Epithelial cell of esophagus (primary cell): ENCODE data around the gene CEP350.

Experiments used
- DNase-seq: peaks from one replicate; pipeline ENCODE4 v3.0.0; 2010; ENCODE audit warnings: low read depth
- H3K4me3 ChIP-seq: 2 replicates; pipeline ENCODE4 v1.5.1; 2011; ENCODE audit warnings: mild to moderate bottlenecking, low read length, control low read depth
- CTCF ChIP-seq: IDR thresholded peaks from 2 replicates; pipeline ENCODE4 v1.5.1; 2011; ENCODE audit warnings: low read depth, mild to moderate bottlenecking, low read length, control low read depth, inconsistent platforms; ENCODE audit not compliant: insufficient read depth; ENCODE audit errors: missing control alignments

The CEP350 gene

GRCh38 chr1:180040034-180040433 is 85.4 kb downstream of the CEP350 start:
- DNase-seq: peak; percentile 6
- TF ChIP-seq CTCF: no peak
- H3K4me3 ChIP-seq: no peak overlapping the region

GRCh38 chr1:180041582-180041981 is 87.0 kb downstream of the CEP350 start:
- DNase-seq: no peak
- TF ChIP-seq CTCF: no peak

GRCh38 chr1:180042988-180043622 is 88.5 kb downstream of the CEP350 start:
- DNase-seq: peak; percentile 81
- TF ChIP-seq CTCF: no peak
- H3K4me3 ChIP-seq: no peak overlapping the region

More at GRCh38 chr1:180041582-180041981, 87.0 kb downstream of the CEP350 start:
- H3K4me3 ChIP-seq: no peak overlapping the region

- no peak for TF ChIP-seq CTCF
- no peak overlapping the region for H3K4me3 ChIP-seq
Measured at GRCh38 chr1:180043785-180044184, 89.2 kb downstream of the CEP350 start.

GRCh38 chr1:180046674-180047073 is 92.1 kb downstream of the CEP350 start:
- H3K4me3 ChIP-seq: no peak overlapping the region
- no peak for TF ChIP-seq CTCF
- DNase-seq: no peak

More at GRCh38 chr1:180043785-180044184, 89.2 kb downstream of the CEP350 start:
- DNase-seq: no peak

GRCh38 chr1:180053594-180054567 is 99.3 kb downstream of the CEP350 start:
- no peak for DNase-seq
- TF ChIP-seq CTCF: no peak
- H3K4me3 ChIP-seq: no peak overlapping the region
